GM23248 (cell line): Measurements from ENCODE around the gene USP24. TPM values are rescaled to one million over a fixed set of nuclear protein-coding genes. Genes with fewer than 3 reads are reported as not detected.
A peak's percentile ranks its signal among the peaks of the same experiment; 100 is the strongest.

Experiments used
- DNase-seq: peaks from one replicate; pipeline ENCODE4 v3.0.0-alpha.2; 2015
- H2AFZ ChIP-seq: fragments of 200-600 bp; sonication (generic); 2 replicates; pipeline ENCODE4 v1.6.1; 2016; ENCODE audit warnings: antibody characterized with exemption
- H3F3A ChIP-seq: fragments of 200-600 bp; sonication (generic); 2 replicates; pipeline ENCODE4 v1.6.1; 2016; ENCODE audit warnings: mild to moderate bottlenecking, antibody characterized with exemption, mixed run types; ENCODE audit not compliant: insufficient read depth
- H3K27ac ChIP-seq: fragments of 200-600 bp; sonication (generic); 2 replicates; pipeline ENCODE4 v1.5.1; 2016; ENCODE audit warnings: mild to moderate bottlenecking
- H3K27me3 ChIP-seq: fragments of 200-600 bp; sonication (generic); replicated peaks from 2 replicates; pipeline ENCODE4 v1.6.1; 2016; ENCODE audit warnings: mild to moderate bottlenecking; ENCODE audit not compliant: insufficient read depth
- H3K36me3 ChIP-seq: fragments of 200-600 bp; sonication (generic); 2 replicates; pipeline ENCODE4 v1.6.1; 2016; ENCODE audit warnings: low read depth, mild to moderate bottlenecking
- H3K4me1 ChIP-seq: fragments of 200-600 bp; sonication (generic); 2 replicates; pipeline ENCODE4 v1.6.1; 2016; ENCODE audit warnings: mild to moderate bottlenecking; ENCODE audit not compliant: insufficient read depth
- H3K4me2 ChIP-seq: fragments of 200-600 bp; sonication (generic); one replicate; pipeline ENCODE4 v1.6.1; 2016; ENCODE audit warnings: mild to moderate bottlenecking; ENCODE audit not compliant: unreplicated experiment
- H3K4me3 ChIP-seq: fragments of 200-600 bp; sonication (generic); 2 replicates; pipeline ENCODE4 v1.5.1; 2016; ENCODE audit warnings: mild to moderate bottlenecking
- H3K79me2 ChIP-seq: fragments of 200-600 bp; sonication (generic); 2 replicates; pipeline ENCODE4 v1.6.1; 2016; ENCODE audit warnings: mild to moderate bottlenecking; ENCODE audit not compliant: insufficient read depth
- H3K9ac ChIP-seq: fragments of 200-600 bp; sonication (generic); 2 replicates; pipeline ENCODE4 v1.6.1; 2016; ENCODE audit warnings: mild to moderate bottlenecking
- H3K9me2 ChIP-seq: fragments of 200-600 bp; sonication (generic); 2 replicates; pipeline ENCODE4 v1.6.1; 2016; ENCODE audit warnings: mixed run types, mild to moderate bottlenecking, moderate library complexity; ENCODE audit not compliant: insufficient read depth
- H3K9me3 ChIP-seq: fragments of 200-600 bp; sonication (generic); one replicate; pipeline ENCODE4 v1.6.1; 2017; ENCODE audit warnings: low read depth
- H4K20me1 ChIP-seq: fragments of 200-600 bp; sonication (generic); 2 replicates; pipeline ENCODE4 v1.6.0; 2016; ENCODE audit not compliant: insufficient read depth
- EZH2 ChIP-seq: fragments of 200-600 bp; sonication (generic); IDR thresholded peaks from 2 replicates; pipeline ENCODE4 v1.6.1; 2018; ENCODE audit warnings: antibody characterized with exemption, mild to moderate bottlenecking; ENCODE audit not compliant: insufficient read depth, poor library complexity, severe bottlenecking
- EZH2phosphoT487 ChIP-seq: fragments of 200-600 bp; sonication (generic); IDR thresholded peaks from 2 replicates; pipeline ENCODE4 v1.6.1; 2018; ENCODE audit warnings: antibody characterized with exemption, moderate library complexity, mild to moderate bottlenecking, low read depth; ENCODE audit not compliant: insufficient read depth
- WGBS, 2 experiments: methylation state at CpG; one replicate each; pipeline ENCODE4 v1.1.6; 2015 to 2017; ENCODE audit warnings: low lambda C conversion rate in 2 of 2, low coverage in 1 of 2; ENCODE audit errors: missing lambda C conversion rate in 2 of 2; 5-methylcytosine and 5-hydroxymethylcytosine counted together
- in situ Hi-C: fragments of 300-500 bp; cut with MboI; formaldehyde crosslinking; loops from 2 replicates; pipeline ENCODE4 v1.15.0; 2020
- polyA plus RNA-seq: library from polyadenylated mRNA; unstranded; fragments of >200 nt; fragmentation: Nextera tagmentation; extraction: Ambion mirVana; gene quantifications from 2 replicates; pipeline ENCODE4 v1.2.1, GENCODE V29; 2016
- total RNA-seq: library from RNA; depleted of rRNA; stranded (reverse); fragments of >200 nt; shearing (Covaris generic); gene quantifications from 2 replicates; pipeline ENCODE4 v1.2.3, GENCODE V29; 2014; rRNA removed

The USP24 gene, protein sequence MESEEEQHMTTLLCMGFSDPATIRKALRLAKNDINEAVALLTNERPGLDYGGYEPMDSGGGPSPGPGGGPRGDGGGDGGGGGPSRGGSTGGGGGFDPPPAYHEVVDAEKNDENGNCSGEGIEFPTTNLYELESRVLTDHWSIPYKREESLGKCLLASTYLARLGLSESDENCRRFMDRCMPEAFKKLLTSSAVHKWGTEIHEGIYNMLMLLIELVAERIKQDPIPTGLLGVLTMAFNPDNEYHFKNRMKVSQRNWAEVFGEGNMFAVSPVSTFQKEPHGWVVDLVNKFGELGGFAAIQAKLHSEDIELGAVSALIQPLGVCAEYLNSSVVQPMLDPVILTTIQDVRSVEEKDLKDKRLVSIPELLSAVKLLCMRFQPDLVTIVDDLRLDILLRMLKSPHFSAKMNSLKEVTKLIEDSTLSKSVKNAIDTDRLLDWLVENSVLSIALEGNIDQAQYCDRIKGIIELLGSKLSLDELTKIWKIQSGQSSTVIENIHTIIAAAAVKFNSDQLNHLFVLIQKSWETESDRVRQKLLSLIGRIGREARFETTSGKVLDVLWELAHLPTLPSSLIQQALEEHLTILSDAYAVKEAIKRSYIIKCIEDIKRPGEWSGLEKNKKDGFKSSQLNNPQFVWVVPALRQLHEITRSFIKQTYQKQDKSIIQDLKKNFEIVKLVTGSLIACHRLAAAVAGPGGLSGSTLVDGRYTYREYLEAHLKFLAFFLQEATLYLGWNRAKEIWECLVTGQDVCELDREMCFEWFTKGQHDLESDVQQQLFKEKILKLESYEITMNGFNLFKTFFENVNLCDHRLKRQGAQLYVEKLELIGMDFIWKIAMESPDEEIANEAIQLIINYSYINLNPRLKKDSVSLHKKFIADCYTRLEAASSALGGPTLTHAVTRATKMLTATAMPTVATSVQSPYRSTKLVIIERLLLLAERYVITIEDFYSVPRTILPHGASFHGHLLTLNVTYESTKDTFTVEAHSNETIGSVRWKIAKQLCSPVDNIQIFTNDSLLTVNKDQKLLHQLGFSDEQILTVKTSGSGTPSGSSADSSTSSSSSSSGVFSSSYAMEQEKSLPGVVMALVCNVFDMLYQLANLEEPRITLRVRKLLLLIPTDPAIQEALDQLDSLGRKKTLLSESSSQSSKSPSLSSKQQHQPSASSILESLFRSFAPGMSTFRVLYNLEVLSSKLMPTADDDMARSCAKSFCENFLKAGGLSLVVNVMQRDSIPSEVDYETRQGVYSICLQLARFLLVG (N-terminal part only)
- total RNA-seq (16.3 and 26.9 TPM in 2 replicates), polyA plus RNA-seq (3.3 and 4.4 TPM in 2 replicates)

DNA sequence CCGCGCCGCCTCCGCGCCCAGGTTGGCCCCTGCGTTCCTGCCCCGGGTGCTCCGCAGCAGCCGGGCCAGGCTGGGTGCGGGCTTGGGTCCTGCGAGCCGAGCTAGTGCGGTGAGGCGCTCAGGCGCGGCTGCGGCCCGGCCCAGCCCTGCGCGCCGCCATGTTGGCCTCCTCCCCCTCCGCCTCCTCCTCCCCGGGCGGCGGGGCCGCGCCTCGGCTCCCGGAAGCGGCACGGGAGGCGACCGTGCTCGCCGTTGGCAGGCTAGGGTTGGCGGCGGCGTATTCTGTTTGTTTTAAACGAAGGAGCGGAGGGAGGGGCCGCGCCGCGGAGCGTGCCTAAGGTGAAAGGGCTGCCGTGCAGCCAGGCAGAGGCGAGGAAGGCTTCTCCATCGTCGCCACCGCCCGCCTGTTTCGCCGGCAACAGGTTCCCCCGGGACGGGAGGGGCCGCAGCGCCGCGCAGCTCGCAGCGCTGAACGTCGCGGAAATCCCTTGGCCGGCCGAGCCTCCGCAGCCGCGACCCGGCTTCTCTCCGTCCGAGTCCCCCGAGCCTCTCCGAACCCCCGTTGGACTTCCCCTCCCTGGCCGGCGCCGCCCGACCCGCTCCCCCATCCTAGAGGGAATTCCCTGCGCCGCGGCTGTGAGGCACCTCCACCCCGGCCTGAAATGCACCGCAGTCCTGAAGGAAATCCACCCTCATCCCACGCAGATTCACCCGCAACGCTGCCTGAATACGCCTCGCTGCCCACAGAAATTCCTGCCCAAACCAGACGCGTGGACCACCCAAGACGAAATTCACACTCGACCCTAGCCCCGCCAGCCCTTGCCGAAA is at the start of gene USP24:
TSS of gene USP24 (minus strand) at position 171 of the 828 bp plus-strand sequence. CDS start 251 bp downstream, outside the sequence.
- 1% methylated on average over 47 to 89 of the region's 96 CpGs for WGBS, 2 experiments
- Histone ChIP-seq H3K9me3 (no peaks in the 10 kb centered on the region), H3K27me3 (no peaks in the 10 kb centered on the region), H3K4me3 (peak within 1 kb of the TSS; percentile 90), H3K27ac (peak within 1 kb of the TSS; percentile 71), H3K79me2 (peaks cover 54% of the 10 kb centered on the region), H4K20me1 (peaks cover 8% of the 10 kb centered on the region; the same call in 1 of the 2 replicates), H3K36me3 (no peaks in the 10 kb centered on the region), H3K4me2 (peak within 1 kb of the TSS; percentile 94), H2AFZ (peak within 1 kb of the TSS; percentile 84), H3F3A (0 out of 2 replicates have a peak, but pooled peaks cover 5% of the 10 kb centered on the region), H3K9me2 (no peaks in the 10 kb centered on the region), H3K4me1 (peaks cover 29% of the 10 kb centered on the region), H3K9ac (peak within 1 kb of the TSS; percentile 95)
- in situ Hi-C loops = no loop called here
- DNase-seq = peak; percentile 86
- TF ChIP-seq EZH2phosphoT487 (no peak), EZH2 (no peak)

DNA sequence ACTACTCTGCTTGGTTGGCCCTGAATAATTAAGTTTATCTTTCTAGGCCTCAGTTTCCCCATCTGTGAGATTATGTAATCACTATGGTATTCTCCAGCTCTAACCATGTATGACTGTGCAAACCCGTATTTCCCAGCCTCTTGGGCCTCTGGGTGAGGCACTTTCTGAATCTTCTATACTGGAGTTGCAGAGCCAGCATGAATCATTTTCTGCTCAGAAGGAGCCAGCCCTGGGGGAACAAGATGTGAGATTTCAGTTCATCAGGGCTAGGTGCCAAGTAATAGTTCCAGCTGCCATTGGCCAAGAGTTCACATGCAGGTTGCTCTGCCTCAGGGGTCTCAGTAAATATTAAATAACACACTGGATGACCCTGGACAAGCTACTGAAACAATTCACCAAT is 47.7 kb upstream of the USP24 start:
- H3K36me3 ChIP-seq = no peaks in the 10 kb centered on the region
- H3K4me3 ChIP-seq = no peak overlapping the region
- H3F3A ChIP-seq = no peaks in the 10 kb centered on the region
- peak; percentile 85 for DNase-seq
- no peak overlapping the region for H3K27ac ChIP-seq
- no peaks in the 10 kb centered on the region for H4K20me1 ChIP-seq
- H3K79me2 ChIP-seq = no peaks in the 10 kb centered on the region
- H3K4me2 ChIP-seq = no peak overlapping the region
- TF ChIP-seq EZH2phosphoT487 (no peak), EZH2 (no peak)
- no peak overlapping the region for H2AFZ ChIP-seq
- in situ Hi-C loops = no loop called here
- H3K9me3 ChIP-seq = no peaks in the 10 kb centered on the region
- H3K9me2 ChIP-seq = no peaks in the 10 kb centered on the region
- WGBS, 2 experiments = 0 to 8% methylated on average over 1 of the region's 1 CpG
- H3K9ac ChIP-seq = no peak overlapping the region
- 0 out of 2 replicates have a peak, but pooled peaks cover 3% of the 10 kb centered on the region for H3K4me1 ChIP-seq
- H3K27me3 ChIP-seq = no peaks in the 10 kb centered on the region

DNA sequence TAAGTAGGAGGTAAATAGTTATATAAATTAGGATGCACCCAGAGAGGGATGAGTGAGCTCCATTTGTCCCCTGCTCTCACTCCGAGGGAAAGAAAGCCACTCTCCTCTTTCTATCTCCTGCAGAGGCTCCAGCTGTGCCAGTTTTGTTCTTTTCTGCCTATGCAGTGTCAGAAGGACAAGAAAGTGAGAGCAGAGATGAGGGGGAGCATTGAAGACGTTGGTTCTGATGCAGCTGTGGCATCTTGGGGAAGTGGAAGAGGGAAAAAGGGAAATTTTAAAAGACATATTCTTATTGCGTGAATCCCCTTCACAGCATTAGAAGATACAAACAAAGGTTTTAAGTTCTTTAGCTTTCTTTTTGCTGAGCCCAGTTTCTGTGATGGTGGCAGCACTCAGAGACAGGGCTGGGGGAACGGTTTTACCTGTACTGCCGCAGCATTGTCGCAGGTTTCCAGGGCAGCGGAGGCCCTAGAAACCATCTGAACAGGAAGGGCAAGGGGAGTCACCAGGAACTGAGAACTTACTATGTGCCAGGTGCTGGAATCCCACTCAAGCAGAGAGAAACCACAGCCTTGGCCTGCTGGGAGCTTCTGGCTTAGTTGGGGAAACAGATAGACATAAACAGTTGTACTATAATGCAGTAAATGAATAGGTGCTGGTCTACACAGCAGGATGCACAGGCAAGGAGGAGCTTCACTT is 44.9 kb upstream of the USP24 start:
- Histone ChIP-seq H3K4me1 (0 out of 2 replicates have a peak, but pooled peaks cover 3% of the 10 kb centered on the region), H3K36me3 (no peaks in the 10 kb centered on the region), H3K4me2 (no peak overlapping the region), H3K9me2 (no peaks in the 10 kb centered on the region), H3F3A (no peaks in the 10 kb centered on the region), H4K20me1 (no peaks in the 10 kb centered on the region), H3K27ac (no peak overlapping the region), H2AFZ (no peak overlapping the region), H3K9me3 (no peaks in the 10 kb centered on the region), H3K4me3 (no peak overlapping the region), H3K79me2 (no peaks in the 10 kb centered on the region), H3K9ac (no peak overlapping the region), H3K27me3 (no peaks in the 10 kb centered on the region)
- 88 to 89% methylated on average over 7 of the region's 7 CpGs for WGBS, 2 experiments
- DNase-seq = no peak
- no peak for TF ChIP-seq EZH2phosphoT487
- no peak for TF ChIP-seq EZH2
- in situ Hi-C loops = no loop called here
